MM.1S (cell line): ENCODE measurements around the gene CDC42SE2.

Experiments
- CTCF ChIP-seq: fragments of 300-600 bp; sonication (generic); IDR thresholded peaks from 2 replicates; pipeline ENCODE4 v1.5.1; 2016; ENCODE audit warnings: antibody characterized with exemption, low read length, mixed read lengths
- EZH2 ChIP-seq: fragments of 300-600 bp; sonication (generic); optimal IDR thresholded peaks from 2 replicates; pipeline ENCODE3; 2017; ENCODE audit warnings: low read depth, mild to moderate bottlenecking, antibody characterized with exemption, low read length, mixed read lengths

- TF ChIP-seq CTCF: no peak
- no peak for TF ChIP-seq EZH2
Observed at GRCh38 chr5:131304414-131304813, 40.6 kb downstream of the CDC42SE2 start.
